SK-N-DZ (cell line): ENCODE results near the gene SERINC5.

Experiments used
- DNase-seq: peaks from one replicate; pipeline ENCODE4 v3.0.0-alpha.2; 2015; ENCODE audit warnings: low spot score

Gene SERINC5

GRCh38 chr5:80068246-80068636 is 187.6 kb downstream of the SERINC5 start:
- DNase-seq: no peak

GRCh38 chr5:80067531-80068245 is 188.2 kb downstream of the SERINC5 start:
- no peak for DNase-seq

- DNase-seq: no peak
Observed at GRCh38 chr5:80067016-80067415, 188.8 kb downstream of the SERINC5 start.

GRCh38 chr5:80064124-80064523 is 191.7 kb downstream of the SERINC5 start:
- DNase-seq: no peak
